ENCODE data around the gene CEBPB.

DNA sequence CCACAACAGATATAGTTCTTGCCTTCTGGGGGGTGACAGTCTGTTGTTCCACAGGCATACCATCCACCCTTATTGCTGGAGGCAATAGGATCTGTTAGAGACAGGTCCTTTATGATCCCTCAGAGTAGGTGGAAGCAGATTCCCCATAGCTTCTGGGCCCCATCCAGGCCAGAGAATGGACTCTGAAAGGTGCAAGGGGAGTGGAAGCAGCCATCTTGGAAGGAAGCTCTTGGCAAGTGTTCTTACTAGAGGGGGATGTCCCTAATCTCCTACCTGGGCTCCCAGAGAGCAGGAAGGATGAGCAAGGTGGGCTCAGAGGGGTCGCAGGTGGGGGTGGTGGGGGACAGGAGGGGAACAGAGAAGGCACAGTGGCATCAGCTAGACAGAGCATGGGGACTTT lies 33.4 kb downstream of the CEBPB start:
- TF ChIP-seq CTCF (optimal IDR thresholded peaks at IDR 0.05 in 1 of 3, IDR thresholded peaks at IDR 0.05 in 1 of 3, conservative IDR thresholded peaks at IDR 0.05 in 1 of 3; ENCODE audit: extremely low read depth in 1 of 3, insufficient read depth in 2 of 3, low read length in 3 of 3), result no peak
- no peak for TF ChIP-seq EZH2 (IDR thresholded peaks at IDR 0.05; ENCODE audit: low read length)
